WERI-Rb-1 (cell line): Measurements from ENCODE around the gene UNC13C.

Experiments
- DNase-seq: peaks from one replicate; pipeline ENCODE4 v3.0.0-alpha.2; 2020
- H3K27ac ChIP-seq: fragments of 250-450 bp; sonication (Bioruptor Pico); 2 replicates; pipeline ENCODE4 v1.5.1; 2020; ENCODE audit warnings: mild to moderate bottlenecking, moderate library complexity
- H3K27me3 ChIP-seq: fragments of 250-450 bp; sonication (Bioruptor Pico); 2 replicates; pipeline ENCODE4 v1.5.1; 2021; ENCODE audit warnings: mild to moderate bottlenecking, low read depth, moderate library complexity; ENCODE audit not compliant: insufficient read depth, severe bottlenecking
- H3K36me3 ChIP-seq: fragments of 250-450 bp; sonication (Bioruptor Pico); 2 replicates; pipeline ENCODE4 v1.5.1; 2020; ENCODE audit warnings: mild to moderate bottlenecking, moderate library complexity
- H3K4me3 ChIP-seq: 2 replicates; pipeline ENCODE4 v1.5.1; 2011; ENCODE audit warnings: low read depth, mild to moderate bottlenecking, control low read depth, low read length
- H3K9me3 ChIP-seq: fragments of 250-450 bp; sonication (Bioruptor Pico); 2 replicates; pipeline ENCODE4 v1.5.1; 2021; ENCODE audit warnings: mild to moderate bottlenecking, moderate library complexity; ENCODE audit not compliant: severe bottlenecking
- CTCF ChIP-seq: IDR thresholded peaks from 2 replicates; pipeline ENCODE4 v1.5.1; 2011; ENCODE audit warnings: low read depth, mild to moderate bottlenecking, control low read depth, inconsistent platforms, low read length

Gene UNC13C

GRCh38 chr15:54099010-54099409 is 120.8 kb downstream of the UNC13C start:
- no peak for DNase-seq

GRCh38 chr15:54101664-54102270 is 123.5 kb downstream of the UNC13C start:
- Histone ChIP-seq H3K27ac (no peak overlapping the region), H3K4me3 (no peak overlapping the region), H3K36me3 (no peaks in the 10 kb centered on the region), H3K27me3 (no peaks in the 10 kb centered on the region), H3K9me3 (no peaks in the 10 kb centered on the region)
- no peak for DNase-seq
- TF ChIP-seq CTCF, result no peak

More at GRCh38 chr15:54099010-54099409, 120.8 kb downstream of the UNC13C start:
- H3K36me3 ChIP-seq, result no peaks in the 10 kb centered on the region
- no peaks in the 10 kb centered on the region for H3K27me3 ChIP-seq
- no peak overlapping the region for H3K4me3 ChIP-seq
- no peak for TF ChIP-seq CTCF
- H3K9me3 ChIP-seq, result no peaks in the 10 kb centered on the region
- H3K27ac ChIP-seq, result no peak overlapping the region

- Histone ChIP-seq H3K27me3 (no peaks in the 10 kb centered on the region), H3K9me3 (no peaks in the 10 kb centered on the region), H3K27ac (no peak overlapping the region), H3K4me3 (no peak overlapping the region), H3K36me3 (no peaks in the 10 kb centered on the region)
- no peak for DNase-seq
- no peak for TF ChIP-seq CTCF
These were observed 124.5 kb downstream of the UNC13C start for GRCh38 chr15:54102704-54103103.

GRCh38 chr15:54109014-54109413 is 130.8 kb downstream of the UNC13C start:
- H3K36me3 ChIP-seq, result no peaks in the 10 kb centered on the region
- no peak for DNase-seq
- no peak for TF ChIP-seq CTCF
- peaks cover 2% of the 10 kb centered on the region for H3K27me3 ChIP-seq
- H3K9me3 ChIP-seq, result no peaks in the 10 kb centered on the region
- no peak overlapping the region for H3K27ac ChIP-seq
- H3K4me3 ChIP-seq, result no peak overlapping the region

GRCh38 chr15:54119051-54119450 is 140.8 kb downstream of the UNC13C start:
- Histone ChIP-seq H3K36me3 (no peaks in the 10 kb centered on the region), H3K9me3 (no peaks in the 10 kb centered on the region), H3K27ac (no peak overlapping the region), H3K4me3 (no peak overlapping the region), H3K27me3 (no peaks in the 10 kb centered on the region)
- DNase-seq, result no peak
- no peak for TF ChIP-seq CTCF

GRCh38 chr15:54120949-54121463 is 142.8 kb downstream of the UNC13C start:
- TF ChIP-seq CTCF, result no peak
- Histone ChIP-seq H3K4me3 (no peak overlapping the region), H3K27me3 (no peaks in the 10 kb centered on the region), H3K9me3 (no peaks in the 10 kb centered on the region), H3K27ac (no peak overlapping the region), H3K36me3 (no peaks in the 10 kb centered on the region)
- DNase-seq, result no peak
